Measurements from ENCODE around the gene KCNQ2.

GRCh38 chr20:63397155-63397843, 75.2 kb downstream of the KCNQ2 start:
- TF ChIP-seq CTCF (IDR thresholded peaks at IDR 0.05) (no peak), POLR2A (IDR thresholded peaks at IDR 0.05) (no peak), POLR2AphosphoS5 (IDR thresholded peaks at IDR 0.05) (no peak)

Data from prostate gland (tissue), 2 donors.